Limb (tissue), 2 donors: Measurements from ENCODE around the gene NUP188.
"Not testable (repeated sequence)": the region's sequence is repeated elsewhere in the genome, so short reads cannot be mapped to it uniquely, and the experiment has no call there.

Experiments used
- DNase-seq, 2 donors: peaks; one replicate each; pipeline ENCODE4 v3.0.0-alpha.2; 2016; ENCODE audit errors: extremely low spot score in 2 of 2

The NUP188 gene

GRCh38 chr9:129027685-129028191 lies 80.2 kb downstream of the NUP188 start:
- no peak for DNase-seq

DNA sequence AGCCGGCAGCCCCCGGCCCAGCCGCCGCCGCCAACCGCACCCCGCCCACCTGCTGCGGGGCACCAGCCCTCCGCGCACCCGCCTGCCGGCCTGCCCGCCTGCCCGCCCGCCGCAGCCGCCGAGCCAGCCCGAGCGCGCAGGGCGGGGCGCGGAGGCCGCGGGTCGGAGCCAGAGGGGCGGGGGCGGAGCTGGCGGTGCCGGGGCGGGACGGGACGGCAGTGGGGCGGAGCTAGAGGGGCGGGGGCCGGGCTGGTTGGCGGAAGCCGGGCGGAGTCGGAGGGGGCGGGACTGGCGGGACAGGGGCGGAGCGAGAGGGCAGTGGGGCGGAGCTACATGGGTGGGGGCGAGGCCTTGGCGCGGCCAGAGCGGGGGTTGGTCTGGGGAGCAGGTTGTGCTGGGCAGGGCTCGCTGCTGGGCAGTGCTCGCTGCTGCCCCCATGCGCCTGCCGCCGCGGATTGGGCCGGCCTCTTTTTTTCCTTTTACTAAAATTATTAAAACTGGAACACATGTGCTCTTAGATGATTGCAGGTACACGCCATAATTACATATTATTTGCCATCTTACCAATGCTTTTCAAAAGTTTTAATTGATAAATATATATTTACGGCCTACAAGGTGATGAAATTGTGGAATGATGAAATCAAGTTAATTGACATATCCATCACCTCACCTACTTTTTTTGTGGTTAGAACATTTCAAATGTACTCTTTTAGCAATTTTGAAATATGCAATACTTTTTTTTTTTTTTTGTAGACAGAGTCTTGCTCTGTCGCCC lies 80.9 kb downstream of the NUP188 start, which contains the start of gene SH3GLB2:
Gene SH3GLB2 (minus strand): TSS at position 140 of the 775 bp plus-strand sequence. CDS start 177 bp downstream, outside the sequence.
- peak; percentile 93 to 100 for DNase-seq

GRCh38 chr9:129030191-129030590 lies 82.7 kb downstream of the NUP188 start:
- no peak for DNase-seq

DNA sequence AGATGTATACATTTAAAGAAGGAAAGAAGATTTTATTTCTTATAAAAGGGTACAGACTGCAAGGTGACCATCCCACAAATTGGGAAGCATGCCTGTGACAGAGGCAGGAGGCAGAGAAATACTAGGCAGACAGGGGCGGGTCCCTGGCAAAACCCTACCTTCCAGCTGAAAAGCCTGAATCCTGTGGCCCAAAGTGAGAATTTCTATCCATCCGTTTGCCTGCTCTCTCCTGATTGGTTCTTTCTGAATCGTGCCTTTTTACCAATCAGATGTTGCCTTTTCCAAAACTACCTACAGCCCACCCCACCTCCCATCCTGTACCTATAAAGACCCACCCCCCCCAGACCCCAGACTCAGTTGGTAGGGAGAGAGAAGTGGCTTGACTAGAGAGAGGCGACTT lies 84.0 kb downstream of the NUP188 start:
- no peak for DNase-seq

- no peak for DNase-seq
Measured at GRCh38 chr9:129032541-129033159, 85.2 kb downstream of the NUP188 start.

GRCh38 chr9:129033216-129033615 lies 85.7 kb downstream of the NUP188 start:
- DNase-seq = no peak

DNA sequence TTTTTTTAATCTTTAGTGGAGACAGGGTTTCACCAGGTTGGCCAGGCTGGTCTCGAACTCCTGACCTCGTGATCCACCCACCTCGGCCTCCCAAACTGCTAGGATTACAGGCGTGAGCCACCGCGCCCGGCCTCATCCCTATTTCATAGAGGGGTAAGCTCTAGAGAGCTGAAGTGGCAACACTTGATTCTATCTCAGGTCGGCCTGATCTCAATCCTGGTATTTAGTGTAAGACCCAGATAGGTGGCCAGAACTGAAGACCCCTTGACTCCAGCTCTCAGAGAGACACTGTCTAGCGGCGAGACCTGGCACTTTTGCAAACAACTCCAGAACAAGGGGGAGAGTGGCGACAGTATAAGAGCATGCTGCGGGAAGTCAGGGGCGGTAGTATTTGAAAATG lies 88.3 kb downstream of the NUP188 start:
- DNase-seq = not testable (repeated sequence)

GRCh38 chr9:129036241-129036922 lies 88.9 kb downstream of the NUP188 start, which contains the start of gene MIGA2:
TSS of gene MIGA2 (plus strand) at chr9:129036626. CDS start at chr9:129040595, 3,969 bp downstream.
- DNase-seq = peak; percentile 96 to 99

GRCh38 chr9:129036923-129037766 lies 89.6 kb downstream of the NUP188 start:
- DNase-seq = no peak

DNA sequence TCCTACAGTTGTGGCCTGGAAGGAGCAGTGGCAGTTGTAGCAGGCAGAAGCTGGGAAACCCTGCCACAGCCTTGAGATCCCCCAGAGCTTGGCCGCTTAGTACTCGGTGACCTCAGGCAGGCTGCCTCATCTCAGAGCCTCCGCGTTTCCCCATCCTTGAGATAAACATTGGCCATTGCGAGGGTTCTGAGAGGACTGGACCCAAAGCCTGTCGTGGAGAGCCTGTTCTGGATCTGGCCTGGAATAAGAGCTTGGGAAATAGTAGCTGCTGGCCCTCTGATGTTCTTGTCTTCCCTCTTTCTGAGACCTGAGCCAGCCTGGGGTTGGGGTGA lies 90.2 kb downstream of the NUP188 start:
- DNase-seq = no peak

DNA sequence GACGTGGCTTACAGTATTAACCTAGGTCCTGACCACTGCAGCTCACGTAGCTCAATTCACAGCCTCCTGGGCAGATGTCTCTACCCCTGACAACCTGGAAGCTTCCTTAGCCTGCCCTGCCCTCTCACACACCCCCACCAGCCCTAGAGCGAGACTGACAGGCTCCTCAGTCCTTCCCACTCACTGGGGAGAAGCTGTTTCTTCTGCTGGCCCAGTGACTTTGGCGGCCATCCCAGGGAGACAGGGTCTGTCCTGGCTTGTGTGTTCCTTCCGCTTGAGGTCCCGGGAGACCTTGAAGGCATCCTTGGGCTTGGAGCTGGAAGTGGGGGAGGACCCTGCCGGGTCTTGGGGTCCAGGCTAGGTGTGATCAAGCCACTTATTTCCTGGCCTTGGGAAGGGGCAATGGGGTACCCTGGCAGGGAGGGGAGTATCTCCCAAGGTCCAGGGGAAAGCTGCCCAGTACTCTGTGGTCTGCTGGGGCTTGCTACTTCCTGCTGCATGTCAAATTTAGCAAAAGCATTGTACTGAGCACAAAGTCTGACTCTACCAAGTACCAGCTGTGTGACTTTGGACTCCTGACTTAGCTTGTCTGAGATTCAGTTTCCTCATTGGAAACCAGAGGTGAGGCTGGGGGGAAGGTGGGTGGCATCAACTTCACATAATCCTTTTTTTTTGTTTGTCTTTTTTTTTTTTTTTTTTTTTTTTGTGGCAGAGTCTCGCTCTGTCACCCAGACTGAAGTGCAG lies 90.8 kb downstream of the NUP188 start:
- no peak for DNase-seq

DNA sequence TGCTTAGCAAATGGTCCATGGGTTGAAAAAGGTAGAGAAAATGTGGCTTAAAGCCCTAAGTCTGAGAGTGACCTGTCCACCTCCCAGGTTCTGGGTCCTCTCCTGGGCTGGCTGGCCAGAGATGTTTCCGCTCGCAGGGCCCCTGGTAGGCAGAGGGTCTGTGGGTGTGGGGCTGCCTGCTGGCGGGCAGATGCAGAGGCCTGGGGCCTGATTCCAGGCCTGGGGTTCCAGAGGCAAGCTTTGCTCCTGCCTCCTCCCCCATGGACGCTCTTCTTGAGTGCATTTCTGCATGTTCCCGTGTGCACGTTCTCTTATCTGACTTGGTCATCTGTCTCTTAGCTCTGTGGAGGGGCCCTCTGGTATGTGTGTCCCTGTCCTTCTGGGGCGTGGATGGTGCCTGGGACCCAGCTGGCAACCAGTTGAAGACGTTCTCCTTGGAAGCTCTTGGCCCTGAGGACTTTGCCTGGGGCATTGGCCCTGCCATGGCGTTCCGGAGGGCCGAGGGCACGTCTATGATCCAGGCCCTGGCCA lies 92.7 kb downstream of the NUP188 start:
- no peak for DNase-seq

GRCh38 chr9:129042016-129042415 lies 94.5 kb downstream of the NUP188 start:
- DNase-seq = no peak

DNA sequence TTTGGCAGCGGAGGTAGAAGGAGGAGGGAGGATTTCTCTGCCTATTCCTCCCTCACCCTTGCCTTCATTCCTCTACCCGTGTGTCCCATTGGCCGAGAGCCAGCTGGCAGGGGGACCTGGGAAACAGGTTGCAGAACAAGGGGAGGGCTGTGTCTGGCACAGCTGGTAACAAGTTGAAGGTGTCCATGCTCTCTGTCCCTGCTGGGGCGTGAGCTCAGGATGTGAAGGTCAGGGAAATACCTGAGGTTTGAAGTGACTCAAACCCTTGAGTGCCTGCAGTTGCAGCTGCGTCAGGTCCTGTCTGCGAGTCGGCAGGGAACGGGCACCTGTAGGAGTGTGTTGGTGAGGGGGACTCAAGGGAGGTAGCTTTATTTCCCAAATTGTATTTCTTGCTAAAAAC lies 105.1 kb downstream of the NUP188 start:
- no peak for DNase-seq

DNA sequence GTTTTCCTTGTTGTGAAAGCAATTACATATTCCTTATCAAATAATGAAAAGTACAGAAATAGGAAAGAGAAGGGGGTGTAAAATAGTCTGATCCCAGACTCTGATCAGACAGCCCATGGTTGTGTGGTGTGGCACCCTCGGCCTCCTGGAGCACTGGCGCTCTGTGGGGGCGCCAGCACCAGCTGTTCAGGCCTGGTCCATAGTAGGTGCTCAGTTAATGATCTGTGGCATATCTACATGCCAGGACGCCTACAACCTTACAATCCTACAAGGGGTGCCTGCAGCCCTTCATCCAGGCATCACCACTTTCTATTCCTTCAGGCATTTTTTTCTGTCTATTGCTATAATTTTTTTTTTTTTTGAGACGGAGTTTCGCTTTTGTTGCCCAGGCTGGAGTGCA lies 105.5 kb downstream of the NUP188 start:
- DNase-seq = no peak

- no peak for DNase-seq
Measured at GRCh38 chr9:129054163-129054851, 106.8 kb downstream of the NUP188 start.
